KG1 (cell line): ENCODE data around the gene INAVA.

Source experiments
- DNase-seq: peaks from one replicate; lab custom pipeline; 2025; lab: John Stamatoyannopoulos, UW

INAVA gene

GRCh38 chr1:200894712-200895442 is at the start of gene INAVA:
Gene INAVA, plus strand, starts transcription at chr1:200894900. Its CDS starts 3,501 bp downstream, at chr1:200898401.
- no peak for DNase-seq

- DNase-seq: no peak
Measured at GRCh38 chr1:200845360-200845759, 49.3 kb upstream of the INAVA start.

GRCh38 chr1:200846398-200846797 is 48.3 kb upstream of the INAVA start:
- no peak for DNase-seq

GRCh38 chr1:200849430-200849829 is 45.3 kb upstream of the INAVA start:
- DNase-seq: no peak

- DNase-seq: no peak
Measured at GRCh38 chr1:200850554-200850953, 44.1 kb upstream of the INAVA start.

- DNase-seq: no peak
Measured at GRCh38 chr1:200856716-200857357, 37.9 kb upstream of the INAVA start.

GRCh38 chr1:200857804-200858203 is 36.9 kb upstream of the INAVA start:
- no peak for DNase-seq

GRCh38 chr1:200861937-200862647 is 32.6 kb upstream of the INAVA start:
- DNase-seq: no peak

- DNase-seq: no peak
Measured at GRCh38 chr1:200862713-200863415, 31.8 kb upstream of the INAVA start.

GRCh38 chr1:200866116-200866515 is 28.6 kb upstream of the INAVA start:
- DNase-seq: no peak

GRCh38 chr1:200866521-200866920 is 28.2 kb upstream of the INAVA start:
- no peak for DNase-seq

- DNase-seq: no peak
Measured at GRCh38 chr1:200867018-200867811, 27.5 kb upstream of the INAVA start.

- no peak for DNase-seq
Measured at GRCh38 chr1:200869376-200869752, 25.3 kb upstream of the INAVA start.

GRCh38 chr1:200869753-200870391 is 24.8 kb upstream of the INAVA start:
- no peak for DNase-seq

GRCh38 chr1:200872446-200873115 is 22.1 kb upstream of the INAVA start, which contains the start of gene GPR25:
Gene GPR25, plus strand, starts transcription at chr1:200872981. Its CDS starts 57 bp downstream, at chr1:200873038.
- no peak for DNase-seq

GRCh38 chr1:200873116-200873670 is 21.5 kb upstream of the INAVA start:
- DNase-seq: no peak

GRCh38 chr1:200873671-200874397 is 20.9 kb upstream of the INAVA start:
- DNase-seq: no peak

- DNase-seq: no peak
Measured at GRCh38 chr1:200874694-200875093, 20.0 kb upstream of the INAVA start.

GRCh38 chr1:200875416-200875815 is 19.3 kb upstream of the INAVA start:
- no peak for DNase-seq
